Measurements from ENCODE around the gene DIAPH2.

- no peak for TF ChIP-seq NFRKB (IDR thresholded peaks at IDR 0.05)
- no peak for TF ChIP-seq CTBP1 (IDR thresholded peaks at IDR 0.05; ENCODE audit: borderline replicate concordance)
- TF ChIP-seq ELF4 (IDR thresholded peaks at IDR 0.05), result no peak
- TF ChIP-seq FOXK2 (IDR thresholded peaks at IDR 0.05), result no peak
- no peak for TF ChIP-seq FOXA1 (IDR thresholded peaks at IDR 0.05)
- no peak for TF ChIP-seq ZNF384 (IDR thresholded peaks at IDR 0.05)
Observed at GRCh38 chrX:96687776-96688175, 3.1 kb downstream of the DIAPH2 start.
